Measurements from ENCODE around the gene PRDM13.
"Not testable (repeated sequence)": the region's sequence is repeated elsewhere in the genome, so short reads cannot be mapped to it uniquely, and the experiment has no call there.

Gene PRDM13

DNA sequence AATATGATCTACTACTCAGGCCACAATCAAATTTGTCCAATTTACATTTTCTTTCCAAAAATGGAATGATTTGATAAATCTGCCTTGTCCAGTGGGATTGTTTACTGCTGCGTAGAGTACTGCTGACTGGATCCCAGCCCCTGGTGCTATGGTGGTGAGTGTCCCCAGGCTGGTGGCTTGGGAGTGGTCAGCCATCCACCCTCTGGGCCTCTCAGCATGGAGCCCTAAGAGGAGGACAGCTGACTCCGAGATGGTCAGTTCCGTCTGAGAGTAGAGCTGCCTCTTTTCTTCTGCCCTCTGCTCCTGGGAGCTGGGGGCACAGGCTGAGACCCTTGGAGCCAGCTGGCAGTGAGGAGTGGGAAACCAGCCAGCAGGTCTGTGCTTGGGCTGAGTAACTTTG lies 22.7 kb downstream of the PRDM13 start:
- no peak for DNase-seq (ENCODE audit: low spot score)

- no peak for DNase-seq (ENCODE audit: low spot score)
Measured at GRCh38 chr6:99637629-99638028, 31.0 kb downstream of the PRDM13 start.

DNA sequence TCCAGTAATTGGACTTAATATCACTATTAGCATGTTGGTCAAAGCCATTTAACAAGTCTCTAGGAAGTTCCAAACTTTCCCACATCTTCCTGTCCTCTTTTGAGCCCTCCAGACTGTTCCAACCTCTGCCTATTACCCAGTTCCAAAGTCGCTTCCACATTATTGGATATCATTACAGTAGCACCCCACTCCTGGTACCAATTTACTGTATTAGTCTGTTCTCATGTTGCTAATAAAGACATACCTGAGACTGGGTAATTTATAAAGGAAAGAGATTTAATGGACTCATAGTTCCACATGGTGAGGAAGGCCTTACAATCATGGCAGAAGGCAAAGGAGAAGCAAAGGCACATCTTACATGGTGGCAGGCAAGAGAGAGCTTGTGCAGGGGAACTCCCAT lies 31.7 kb downstream of the PRDM13 start:
- DNase-seq (ENCODE audit: low spot score) = not testable (repeated sequence)

DNA sequence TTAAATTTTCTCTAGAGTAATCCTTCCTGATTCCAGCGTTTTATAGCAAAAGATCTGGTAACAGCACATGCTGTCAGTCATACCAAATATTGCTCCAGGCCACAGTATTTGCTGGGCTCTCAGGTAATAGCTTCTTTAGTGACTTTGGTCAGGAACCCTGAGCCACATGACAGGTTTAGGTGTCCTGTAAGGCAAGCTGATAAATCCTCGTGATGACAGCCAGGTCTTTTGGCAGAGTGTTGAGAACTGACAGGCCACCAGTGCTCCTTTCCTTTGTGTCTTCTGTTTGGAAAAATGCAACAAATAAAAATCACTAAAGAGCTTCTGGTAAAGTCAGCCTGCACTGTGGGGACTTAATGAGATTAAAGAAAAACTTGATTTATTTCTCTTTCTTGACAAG lies 34.6 kb downstream of the PRDM13 start:
- no peak for DNase-seq (ENCODE audit: low spot score)

DNA sequence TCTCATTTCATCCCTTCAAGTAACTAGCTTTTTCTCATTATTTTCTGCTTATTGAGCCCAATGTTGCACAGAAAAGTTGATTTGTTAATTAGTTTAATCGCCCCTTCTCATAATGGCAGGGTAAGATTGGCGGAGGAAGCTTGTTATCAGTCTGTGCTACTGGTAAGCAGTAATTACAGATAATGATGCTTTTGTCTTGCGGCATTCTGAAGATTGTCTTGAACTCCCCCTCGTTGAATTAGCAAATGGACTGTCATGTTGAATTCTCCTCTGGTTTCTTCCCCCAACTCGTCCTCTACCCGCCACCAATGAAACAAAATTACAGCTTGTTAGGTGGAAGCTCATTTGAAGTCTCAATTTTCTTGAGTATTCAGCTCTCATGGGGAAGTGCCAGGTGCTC lies 39.4 kb downstream of the PRDM13 start:
- DNase-seq (ENCODE audit: low spot score) = no peak

DNA sequence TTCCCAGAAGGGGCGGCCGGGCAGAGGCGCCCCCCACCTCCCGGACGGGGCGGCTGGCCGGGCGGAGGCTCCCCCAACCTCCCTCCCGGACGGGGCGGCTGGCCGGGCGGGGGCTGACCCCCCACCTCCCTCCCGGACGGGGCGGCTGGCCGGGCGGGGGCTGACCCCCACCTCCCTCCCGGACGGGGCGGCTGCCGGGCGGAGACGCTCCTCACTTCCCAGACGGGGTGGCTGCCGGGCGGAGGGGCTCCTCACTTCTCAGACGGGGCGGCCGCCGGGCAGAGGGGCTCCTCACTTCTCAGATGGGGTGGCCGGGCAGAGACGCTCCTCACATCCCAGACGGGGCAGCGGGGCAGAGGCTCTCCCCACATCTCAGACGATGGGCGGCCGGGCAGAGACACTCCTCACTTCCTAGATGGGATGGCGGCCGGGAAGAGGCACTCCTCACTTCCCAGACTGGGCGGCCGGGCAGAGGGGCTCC lies 43.5 kb downstream of the PRDM13 start:
- DNase-seq (ENCODE audit: low spot score) = not testable (repeated sequence)

DNA sequence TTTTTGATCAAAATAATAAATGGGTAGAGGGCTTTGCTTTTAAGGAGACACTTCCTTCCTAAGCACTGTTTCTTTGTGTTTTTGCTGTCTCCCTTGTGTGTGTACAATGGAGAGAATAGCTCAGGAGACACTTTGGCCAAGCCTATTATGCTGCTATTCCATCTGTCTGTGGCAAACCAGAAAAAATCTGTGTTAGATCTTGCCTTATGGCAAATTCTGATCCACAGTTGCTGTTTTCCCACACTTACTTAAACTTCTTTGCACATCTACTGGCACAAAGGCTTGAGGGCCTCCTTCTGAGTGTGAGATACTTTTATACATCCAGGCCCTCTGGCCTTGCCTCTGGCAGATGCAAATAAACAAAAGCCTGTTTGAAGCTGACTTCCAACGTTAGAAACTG lies 53.6 kb downstream of the PRDM13 start:
- no peak for DNase-seq (ENCODE audit: low spot score)

- DNase-seq (ENCODE audit: low spot score) = no peak
Measured at GRCh38 chr6:99661870-99662269, 55.2 kb downstream of the PRDM13 start.

DNA sequence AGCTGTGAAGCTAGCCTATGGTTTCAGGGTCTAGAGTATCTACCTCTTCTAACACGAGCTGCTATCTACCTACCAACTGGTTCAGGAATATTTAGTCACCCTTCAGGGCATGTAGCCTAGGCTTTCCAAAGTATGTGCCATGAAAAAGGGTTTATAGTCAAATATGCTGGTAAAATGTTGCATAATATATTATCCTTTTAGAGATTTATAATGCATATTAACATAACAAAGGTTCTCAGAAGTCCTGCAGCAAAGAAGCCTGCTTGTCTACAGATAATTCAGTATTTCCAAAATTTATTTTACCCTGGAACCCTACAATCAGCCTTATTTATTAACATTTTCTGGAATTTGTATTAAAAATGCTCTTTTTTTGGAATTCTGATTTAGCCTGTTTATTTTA lies 56.0 kb downstream of the PRDM13 start:
- no peak for DNase-seq (ENCODE audit: low spot score)

All from hematopoietic multipotent progenitor cell treated with erythropoietin and hydrocortisone succinate and interleukin-3 and kit ligand, for 15 days (in vitro differentiated cells).